Fibroblast of lung (primary cell): ENCODE data around the gene FPR2. TPM values are rescaled to one million over a fixed set of nuclear protein-coding genes. Genes with fewer than 3 reads are reported as not detected.

Source experiments
- DNase-seq, 2 donors: peaks; one replicate each; pipeline versions ENCODE4 v3.0.0 to v3.0.0-alpha.2; 2010; ENCODE audit warnings: low read depth in 2 of 2
- H2AFZ ChIP-seq: 2 replicates; pipeline ENCODE4 v1.5.1; 2012; ENCODE audit warnings: low read length, control low read depth, inconsistent platforms
- H3K27ac ChIP-seq: 2 replicates; pipeline ENCODE4 v1.5.1; 2011; ENCODE audit warnings: low read length, control low read depth; ENCODE audit not compliant: insufficient read depth
- H3K27me3 ChIP-seq: 2 replicates; pipeline ENCODE4 v1.5.1; 2011; ENCODE audit warnings: mild to moderate bottlenecking, low read length; ENCODE audit not compliant: control insufficient read depth, insufficient read depth
- H3K36me3 ChIP-seq: 2 replicates; pipeline ENCODE4 v1.5.1; 2011; ENCODE audit warnings: low read length; ENCODE audit not compliant: control insufficient read depth, insufficient read depth
- H3K4me1 ChIP-seq: 2 replicates; pipeline ENCODE4 v1.5.1; 2011; ENCODE audit warnings: low read length; ENCODE audit not compliant: control insufficient read depth, insufficient read depth; ENCODE audit errors: extremely low read depth
- H3K4me2 ChIP-seq: 2 replicates; pipeline ENCODE4 v1.5.1; 2011; ENCODE audit warnings: low read length, control low read depth; ENCODE audit not compliant: insufficient read depth; ENCODE audit errors: extremely low read depth
- H3K4me3 ChIP-seq, 4 experiments: fragments of 200-600 bp in 1 of 4; sonication (generic) in 1 of 4; replicated peaks in 1 of 4; 2 replicates each; pipeline ENCODE4 v1.5.1; 2011 to 2016; ENCODE audit warnings: low read length in 4 of 4, low read depth in 3 of 4, mild to moderate bottlenecking in 3 of 4, control low read depth in 2 of 4, inconsistent platforms in 1 of 4, mixed read lengths in 1 of 4; ENCODE audit not compliant: insufficient read depth in 1 of 4; ENCODE audit errors: control extremely low read depth in 1 of 4
- H3K79me2 ChIP-seq: 2 replicates; pipeline ENCODE4 v1.5.1; 2012; ENCODE audit warnings: mild to moderate bottlenecking, low read length, inconsistent platforms; ENCODE audit not compliant: control insufficient read depth, insufficient read depth
- H3K9ac ChIP-seq: 2 replicates; pipeline ENCODE4 v1.5.1; 2011; ENCODE audit warnings: mild to moderate bottlenecking, low read length, control low read depth; ENCODE audit not compliant: insufficient read depth
- H3K9me3 ChIP-seq: 2 replicates; pipeline ENCODE4 v1.5.1; 2012; ENCODE audit warnings: low read depth, low read length; ENCODE audit not compliant: control insufficient read depth, insufficient read depth
- H4K20me1 ChIP-seq: 2 replicates; pipeline ENCODE4 v1.5.1; 2011; ENCODE audit warnings: low read length; ENCODE audit not compliant: control insufficient read depth, insufficient read depth; ENCODE audit errors: extremely low read depth
- CTCF ChIP-seq, 2 donors: IDR thresholded peaks in 1 of 2; conservative IDR thresholded peaks in 1 of 2; 1 replicate in 1 of 2; 2 replicates in 1 of 2; pipeline ENCODE4 v1.5.1; 2011 to 2012; ENCODE audit warnings: low read length in 2 of 2, control low read depth in 1 of 2, inconsistent platforms in 1 of 2, low read depth in 1 of 2, mild to moderate bottlenecking in 1 of 2
- EZH2 ChIP-seq: IDR thresholded peaks from 2 replicates; pipeline ENCODE4 v1.5.1; 2012; ENCODE audit warnings: low read length, control low read depth, mild to moderate bottlenecking; ENCODE audit errors: missing control alignments
- polyA plus RNA-seq, 2 donors: library from polyadenylated mRNA; depleted of rRNA in 1 of 2; stranded (reverse) in 1 of 2; unstranded in 1 of 2; fragments of >200 nt; gene quantifications; 2 replicates each; pipeline ENCODE4 v1.2.1, GENCODE V29; 2011 to 2012; ENCODE audit warnings: missing spikeins in 1 of 2
- total RNA-seq: library from RNA; depleted of rRNA; stranded (reverse); fragments of >200 nt; gene quantifications from 2 replicates; pipeline ENCODE4 v1.2.1, GENCODE V29; 2014

The FPR2 gene
- total and polyA plus RNA-seq, 2 donors (not counting 1 experiment from before 2014, with no cell fraction given) = 0.12 TPM; not detected in 1

- Histone ChIP-seq H2AFZ (no peak overlapping the region), H3K9ac (no peak overlapping the region), H3K27me3 (no peaks in the 10 kb centered on the region), H3K4me2 (no peak overlapping the region), H3K4me1 (no peaks in the 10 kb centered on the region), H4K20me1 (no peaks in the 10 kb centered on the region), H3K9me3 (no peaks in the 10 kb centered on the region), H3K27ac (no peak overlapping the region), H3K4me3 (no peak overlapping the region), H3K79me2 (no peaks in the 10 kb centered on the region), H3K36me3 (no peaks in the 10 kb centered on the region)
- no peak for DNase-seq
- TF ChIP-seq CTCF (conservative IDR thresholded peaks at IDR 0.05 in 1 of 2, IDR thresholded peaks at IDR 0.05 in 1 of 2; ENCODE audit: low read depth in 1 of 2, low read length in 2 of 2) (no peak), EZH2 (no peak)
Observed at GRCh38 chr19:51754770-51755169, 6.2 kb upstream of the FPR2 start.

- TF ChIP-seq EZH2 (no peak), CTCF (conservative IDR thresholded peaks at IDR 0.05 in 1 of 2, IDR thresholded peaks at IDR 0.05 in 1 of 2; ENCODE audit: low read depth in 1 of 2, low read length in 2 of 2) (no peak)
- no peaks in the 10 kb centered on the region for H3K27me3 ChIP-seq
- no peak overlapping the region for H3K27ac ChIP-seq
- H3K4me3 ChIP-seq = no peak overlapping the region
- H3K9ac ChIP-seq = no peak overlapping the region
- no peaks in the 10 kb centered on the region for H3K79me2 ChIP-seq
- H3K36me3 ChIP-seq = no peaks in the 10 kb centered on the region
- DNase-seq = no peak
- no peak overlapping the region for H3K4me2 ChIP-seq
- no peaks in the 10 kb centered on the region for H3K4me1 ChIP-seq
- H3K9me3 ChIP-seq = no peaks in the 10 kb centered on the region
- no peak overlapping the region for H2AFZ ChIP-seq
- no peaks in the 10 kb centered on the region for H4K20me1 ChIP-seq
Observed at GRCh38 chr19:51755571-51755970, 5.4 kb upstream of the FPR2 start.

- H3K27ac ChIP-seq = no peak overlapping the region
Observed at GRCh38 chr19:51761696-51762095, 716 bp downstream of the FPR2 start.

More at GRCh38 chr19:51761696-51762095, 716 bp downstream of the FPR2 start:
- DNase-seq = no peak
- Histone ChIP-seq H3K4me3 (no peak overlapping the region), H3K27me3 (no peaks in the 10 kb centered on the region), H3K4me1 (no peaks in the 10 kb centered on the region), H2AFZ (no peak overlapping the region), H4K20me1 (no peaks in the 10 kb centered on the region), H3K9ac (no peak overlapping the region), H3K4me2 (no peak overlapping the region), H3K9me3 (no peaks in the 10 kb centered on the region), H3K36me3 (no peaks in the 10 kb centered on the region), H3K79me2 (no peaks in the 10 kb centered on the region)
- no peak for TF ChIP-seq CTCF (conservative IDR thresholded peaks at IDR 0.05 in 1 of 2, IDR thresholded peaks at IDR 0.05 in 1 of 2; ENCODE audit: low read depth in 1 of 2, low read length in 2 of 2)
